Measurements from ENCODE around the gene APOH. TPM values are rescaled to one million over a fixed set of nuclear protein-coding genes. Genes with fewer than 3 reads are reported as not detected.
A peak's percentile ranks its signal among the peaks of the same experiment; 100 is the strongest.

The APOH gene
- total RNA-seq, result not detected

GRCh38 chr17:66228887-66229782 lies at the start of gene APOH:
Gene APOH, minus strand, starts transcription at chr17:66229415. Its CDS starts 36 bp downstream, at chr17:66229379.
- Mint-ChIP-seq H3K9me3 (no peaks in the 10 kb centered on the region), H3K4me3 (no peak within 1 kb of the TSS), H3K27ac (no peak within 1 kb of the TSS), H3K4me1 (peaks cover 5% of the 10 kb centered on the region), H3K36me3 (ENCODE audit: low read depth) (no peaks in the 10 kb centered on the region), H3K27me3 (no peaks in the 10 kb centered on the region)
- no peak for ATAC-seq (replicated peaks)

GRCh38 chr17:66277191-66277590 lies 48.0 kb upstream of the APOH start:
- Mint-ChIP-seq H3K27me3 (no peaks in the 10 kb centered on the region), H3K9me3 (no peaks in the 10 kb centered on the region), H3K36me3 (ENCODE audit: low read depth) (no peaks in the 10 kb centered on the region), H3K4me3 (no peak overlapping the region), H3K27ac (no peak overlapping the region), H3K4me1 (peaks cover 9% of the 10 kb centered on the region)
- ATAC-seq (replicated peaks), result no peak

GRCh38 chr17:66276328-66276937 lies 47.2 kb upstream of the APOH start:
- no peak overlapping the region for H3K4me3 Mint-ChIP-seq
- no peaks in the 10 kb centered on the region for H3K27me3 Mint-ChIP-seq
- H3K27ac Mint-ChIP-seq, result no peak overlapping the region
- H3K4me1 Mint-ChIP-seq, result peaks cover 9% of the 10 kb centered on the region
- no peaks in the 10 kb centered on the region for H3K36me3 Mint-ChIP-seq (ENCODE audit: low read depth)
- no peaks in the 10 kb centered on the region for H3K9me3 Mint-ChIP-seq
- ATAC-seq (replicated peaks), result no peak

- Mint-ChIP-seq H3K36me3 (ENCODE audit: low read depth) (no peaks in the 10 kb centered on the region), H3K27ac (no peak overlapping the region), H3K4me3 (no peak overlapping the region), H3K4me1 (peaks cover 9% of the 10 kb centered on the region), H3K9me3 (no peaks in the 10 kb centered on the region), H3K27me3 (no peaks in the 10 kb centered on the region)
- ATAC-seq (replicated peaks), result peak; percentile 100
These were observed 46.4 kb upstream of the APOH start for GRCh38 chr17:66275651-66276050.

GRCh38 chr17:66273586-66273848 lies 44.3 kb upstream of the APOH start:
- H3K4me1 Mint-ChIP-seq, result peaks cover 9% of the 10 kb centered on the region
- no peaks in the 10 kb centered on the region for H3K27me3 Mint-ChIP-seq
- no peak overlapping the region for H3K27ac Mint-ChIP-seq
- no peak overlapping the region for H3K4me3 Mint-ChIP-seq
- ATAC-seq (replicated peaks), result no peak
- H3K36me3 Mint-ChIP-seq (ENCODE audit: low read depth), result no peaks in the 10 kb centered on the region
- no peaks in the 10 kb centered on the region for H3K9me3 Mint-ChIP-seq

- no peaks in the 10 kb centered on the region for H3K27me3 Mint-ChIP-seq
- ATAC-seq (replicated peaks), result no peak
- no peak overlapping the region for H3K4me3 Mint-ChIP-seq
- H3K9me3 Mint-ChIP-seq, result no peaks in the 10 kb centered on the region
- H3K36me3 Mint-ChIP-seq (ENCODE audit: low read depth), result no peaks in the 10 kb centered on the region
- H3K4me1 Mint-ChIP-seq, result peaks cover 9% of the 10 kb centered on the region
- no peak overlapping the region for H3K27ac Mint-ChIP-seq
These were observed 43.8 kb upstream of the APOH start for GRCh38 chr17:66272811-66273585.

GRCh38 chr17:66271512-66271911 lies 42.3 kb upstream of the APOH start:
- ATAC-seq (replicated peaks), result no peak
- no peak overlapping the region for H3K4me3 Mint-ChIP-seq
- no peaks in the 10 kb centered on the region for H3K9me3 Mint-ChIP-seq
- H3K27me3 Mint-ChIP-seq, result no peaks in the 10 kb centered on the region
- H3K36me3 Mint-ChIP-seq (ENCODE audit: low read depth), result no peaks in the 10 kb centered on the region
- peaks cover 9% of the 10 kb centered on the region for H3K4me1 Mint-ChIP-seq
- H3K27ac Mint-ChIP-seq, result no peak overlapping the region

GRCh38 chr17:66270106-66270505 lies 40.9 kb upstream of the APOH start:
- no peak for ATAC-seq (replicated peaks)
- Mint-ChIP-seq H3K9me3 (no peaks in the 10 kb centered on the region), H3K36me3 (ENCODE audit: low read depth) (no peaks in the 10 kb centered on the region), H3K4me3 (no peak overlapping the region), H3K4me1 (no peaks in the 10 kb centered on the region), H3K27ac (no peak overlapping the region), H3K27me3 (no peaks in the 10 kb centered on the region)

GRCh38 chr17:66268247-66268927 lies 39.2 kb upstream of the APOH start:
- Mint-ChIP-seq H3K27ac (peak overlapping the region; percentile 2), H3K27me3 (no peaks in the 10 kb centered on the region), H3K4me3 (no peak overlapping the region), H3K9me3 (peaks cover 5% of the 10 kb centered on the region), H3K4me1 (peaks cover 9% of the 10 kb centered on the region), H3K36me3 (ENCODE audit: low read depth) (no peaks in the 10 kb centered on the region)
- no peak for ATAC-seq (replicated peaks)

GRCh38 chr17:66264696-66265095 lies 35.5 kb upstream of the APOH start:
- no peak overlapping the region for H3K4me3 Mint-ChIP-seq
- peak overlapping the region; percentile 73 for H3K27ac Mint-ChIP-seq
- peaks cover 5% of the 10 kb centered on the region for H3K9me3 Mint-ChIP-seq
- H3K27me3 Mint-ChIP-seq, result no peaks in the 10 kb centered on the region
- H3K4me1 Mint-ChIP-seq, result peaks cover 9% of the 10 kb centered on the region
- H3K36me3 Mint-ChIP-seq (ENCODE audit: low read depth), result no peaks in the 10 kb centered on the region
- no peak for ATAC-seq (replicated peaks)

GRCh38 chr17:66262767-66263166 lies 33.6 kb upstream of the APOH start:
- Mint-ChIP-seq H3K36me3 (ENCODE audit: low read depth) (no peaks in the 10 kb centered on the region), H3K9me3 (peaks cover 5% of the 10 kb centered on the region), H3K27me3 (no peaks in the 10 kb centered on the region), H3K27ac (peak overlapping the region; percentile 41), H3K4me1 (peaks cover 9% of the 10 kb centered on the region), H3K4me3 (no peak overlapping the region)
- ATAC-seq (replicated peaks), result no peak

- H3K27me3 Mint-ChIP-seq, result no peaks in the 10 kb centered on the region
- peaks cover 5% of the 10 kb centered on the region for H3K9me3 Mint-ChIP-seq
- H3K4me3 Mint-ChIP-seq, result no peak overlapping the region
- H3K27ac Mint-ChIP-seq, result no peak overlapping the region
- ATAC-seq (replicated peaks), result no peak
- no peaks in the 10 kb centered on the region for H3K36me3 Mint-ChIP-seq (ENCODE audit: low read depth)
- H3K4me1 Mint-ChIP-seq, result peaks cover 13% of the 10 kb centered on the region
These were observed 31.5 kb upstream of the APOH start for GRCh38 chr17:66260688-66261087.

GRCh38 chr17:66260275-66260674 lies 31.1 kb upstream of the APOH start:
- no peak overlapping the region for H3K4me3 Mint-ChIP-seq
- ATAC-seq (replicated peaks), result no peak
- H3K36me3 Mint-ChIP-seq (ENCODE audit: low read depth), result no peaks in the 10 kb centered on the region
- no peaks in the 10 kb centered on the region for H3K27me3 Mint-ChIP-seq
- H3K27ac Mint-ChIP-seq, result no peak overlapping the region
- peaks cover 5% of the 10 kb centered on the region for H3K9me3 Mint-ChIP-seq
- peaks cover 17% of the 10 kb centered on the region for H3K4me1 Mint-ChIP-seq

GRCh38 chr17:66255527-66255971 lies 26.3 kb upstream of the APOH start:
- Mint-ChIP-seq H3K4me1 (peaks cover 10% of the 10 kb centered on the region), H3K27ac (peak overlapping the region; percentile 82), H3K9me3 (no peaks in the 10 kb centered on the region), H3K4me3 (peak overlapping the region; percentile 66), H3K36me3 (ENCODE audit: low read depth) (no peaks in the 10 kb centered on the region), H3K27me3 (no peaks in the 10 kb centered on the region)
- ATAC-seq (replicated peaks), result peak; percentile 75
